Chondrocyte (in vitro differentiated cells): ENCODE results near the gene TCTN2. TPM values are rescaled to one million over a fixed set of nuclear protein-coding genes. Genes with fewer than 3 reads are reported as not detected.

Source experiments
- DNase-seq: peaks from one replicate; pipeline ENCODE4 v3.0.0; 2021; ENCODE audit warnings: mixed read lengths, low spot score
- H3K27ac Mint-ChIP-seq: one replicate; pipeline ENCODE4 v1.8.0; 2021; ENCODE audit warnings: mild to moderate bottlenecking, moderate library complexity, mixed read lengths; ENCODE audit not compliant: unreplicated experiment
- H3K27me3 Mint-ChIP-seq: 2 replicates; pipeline ENCODE4 v1.8.0; 2021; ENCODE audit warnings: low read depth, mixed read lengths
- H3K36me3 Mint-ChIP-seq: 2 replicates; pipeline ENCODE4 v1.8.0; 2021; ENCODE audit warnings: low read depth, mixed read lengths
- H3K4me1 Mint-ChIP-seq: 2 replicates; pipeline ENCODE4 v1.8.0; 2021; ENCODE audit warnings: low read depth, mild to moderate bottlenecking, mixed read lengths
- H3K4me3 Mint-ChIP-seq: one replicate; pipeline ENCODE4 v1.8.0; 2021; ENCODE audit warnings: mild to moderate bottlenecking, moderate library complexity, mixed read lengths; ENCODE audit not compliant: unreplicated experiment
- H3K9me3 Mint-ChIP-seq: 2 replicates; pipeline ENCODE4 v1.8.0; 2021; ENCODE audit warnings: low read depth, mixed read lengths
- CTCF ChIP-seq: fragments of 200-600 bp; sonication (generic); IDR thresholded peaks from 2 replicates; pipeline ENCODE4 v1.5.0; 2021; ENCODE audit warnings: antibody characterized with exemption, mild to moderate bottlenecking, moderate library complexity
- total RNA-seq: library from RNA; stranded (reverse); gene quantifications from 3 replicates; pipeline ENCODE4 v1.2.1, GENCODE V29; 2021

Gene TCTN2
- total RNA-seq, 1 donor from 2014 or later = 8.6 TPM

DNA sequence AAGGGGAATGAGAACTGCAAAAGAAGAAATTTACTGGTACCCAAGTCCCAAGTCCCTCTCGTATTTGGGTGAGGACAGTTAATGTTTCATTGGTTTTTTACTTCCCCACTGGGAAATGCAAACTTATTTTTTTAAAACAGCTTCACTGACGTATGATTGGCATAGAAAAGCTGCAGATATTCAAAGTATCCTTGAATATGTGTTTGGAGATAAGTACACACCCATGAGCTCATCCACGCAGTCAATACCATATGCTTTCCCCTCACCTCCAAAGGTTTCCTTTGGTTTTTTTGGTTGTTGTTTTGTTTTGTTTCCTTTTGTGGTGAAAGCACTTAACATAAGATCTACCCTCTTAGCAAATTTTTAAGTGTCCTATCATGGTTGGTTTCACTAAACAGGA lies 13.1 kb downstream of the TCTN2 start:
- Mint-ChIP-seq H3K9me3 (no peaks in the 10 kb centered on the region), H3K36me3 (peaks cover 18% of the 10 kb centered on the region), H3K4me3 (no peak overlapping the region), H3K27ac (no peak overlapping the region), H3K4me1 (no peaks in the 10 kb centered on the region), H3K27me3 (no peaks in the 10 kb centered on the region)
- TF ChIP-seq CTCF = no peak
- no peak for DNase-seq

- H3K27ac Mint-ChIP-seq = no peak overlapping the region
- H3K27me3 Mint-ChIP-seq = no peaks in the 10 kb centered on the region
- peaks cover 18% of the 10 kb centered on the region for H3K36me3 Mint-ChIP-seq
- H3K4me3 Mint-ChIP-seq = no peak overlapping the region
- no peaks in the 10 kb centered on the region for H3K9me3 Mint-ChIP-seq
- no peak for TF ChIP-seq CTCF
- no peaks in the 10 kb centered on the region for H3K4me1 Mint-ChIP-seq
- no peak for DNase-seq
Observed at GRCh38 chr12:123686636-123687190, 15.8 kb downstream of the TCTN2 start.

- Mint-ChIP-seq H3K9me3 (no peaks in the 10 kb centered on the region), H3K27ac (no peak overlapping the region), H3K27me3 (no peaks in the 10 kb centered on the region), H3K4me1 (no peaks in the 10 kb centered on the region), H3K36me3 (peaks cover 24% of the 10 kb centered on the region), H3K4me3 (no peak overlapping the region)
- TF ChIP-seq CTCF = no peak
- DNase-seq = no peak
Observed at GRCh38 chr12:123690191-123690840, 19.4 kb downstream of the TCTN2 start.

DNA sequence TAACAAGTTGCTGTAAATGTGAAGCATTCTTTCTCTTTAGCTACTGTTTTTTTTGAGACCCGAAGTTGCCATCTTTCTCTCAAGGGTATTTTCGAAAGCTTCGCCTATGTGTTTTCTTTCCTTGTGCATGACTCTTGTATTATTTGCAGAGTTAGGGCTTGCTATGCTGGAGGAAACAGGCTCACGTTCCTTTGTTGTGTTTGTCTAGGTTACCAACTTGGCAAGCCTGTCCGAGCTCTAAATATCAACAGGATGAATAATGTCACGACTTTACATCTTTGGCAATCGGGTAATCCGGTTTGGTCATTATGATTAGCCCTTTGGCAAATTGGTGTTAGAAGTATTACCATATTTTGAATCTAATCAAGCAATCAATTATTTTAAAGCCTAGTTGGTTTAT lies 25.3 kb downstream of the TCTN2 start:
- Mint-ChIP-seq H3K4me1 (no peaks in the 10 kb centered on the region), H3K27me3 (no peaks in the 10 kb centered on the region), H3K9me3 (no peaks in the 10 kb centered on the region), H3K36me3 (peaks cover 25% of the 10 kb centered on the region), H3K4me3 (no peak overlapping the region), H3K27ac (no peak overlapping the region)
- DNase-seq = no peak
- no peak for TF ChIP-seq CTCF

GRCh38 chr12:123696646-123697045 lies 25.7 kb downstream of the TCTN2 start:
- Mint-ChIP-seq H3K27ac (no peak overlapping the region), H3K4me3 (no peak overlapping the region), H3K4me1 (no peaks in the 10 kb centered on the region), H3K36me3 (peaks cover 23% of the 10 kb centered on the region), H3K27me3 (no peaks in the 10 kb centered on the region), H3K9me3 (no peaks in the 10 kb centered on the region)
- DNase-seq = no peak
- no peak for TF ChIP-seq CTCF
